GM18511 (cell line): ENCODE measurements around the gene SYNGAP1.
"Not testable (repeated sequence)": the region's sequence is repeated elsewhere in the genome, so short reads cannot be mapped to it uniquely, and the experiment has no call there.

Source experiments
- ATAC-seq: cut with Tn5 transposase; IDR thresholded peaks from one replicate; pipeline ENCODE4 v1.9.1; 2021; ENCODE audit warnings: mild to moderate bottlenecking, moderate library complexity; ENCODE audit not compliant: unreplicated experiment

The SYNGAP1 gene

GRCh38 chr6:33466075-33466735, 46.3 kb downstream of the SYNGAP1 start:
- no peak for ATAC-seq

- ATAC-seq = no peak
These were observed 47.2 kb downstream of the SYNGAP1 start for GRCh38 chr6:33467091-33467490.

GRCh38 chr6:33469661-33470060, 49.8 kb downstream of the SYNGAP1 start:
- ATAC-seq = no peak

GRCh38 chr6:33477864-33478263, 58.0 kb downstream of the SYNGAP1 start:
- ATAC-seq = no peak

GRCh38 chr6:33481192-33481591, 61.3 kb downstream of the SYNGAP1 start:
- ATAC-seq = no peak

GRCh38 chr6:33482620-33483019, 62.8 kb downstream of the SYNGAP1 start:
- not testable (repeated sequence) for ATAC-seq

GRCh38 chr6:33483678-33484077, 63.8 kb downstream of the SYNGAP1 start:
- no peak for ATAC-seq

GRCh38 chr6:33484673-33485262, 64.9 kb downstream of the SYNGAP1 start:
- ATAC-seq = not testable (repeated sequence)

- ATAC-seq = not testable (repeated sequence)
These were observed 65.8 kb downstream of the SYNGAP1 start for GRCh38 chr6:33485680-33486079.

- ATAC-seq = no peak
These were observed 68.5 kb downstream of the SYNGAP1 start for GRCh38 chr6:33488339-33488738.

- no peak for ATAC-seq
These were observed 70.3 kb downstream of the SYNGAP1 start for GRCh38 chr6:33490198-33490597.

- no peak for ATAC-seq
These were observed 70.8 kb downstream of the SYNGAP1 start for GRCh38 chr6:33490621-33491020.

GRCh38 chr6:33492093-33492492, 72.2 kb downstream of the SYNGAP1 start:
- ATAC-seq = no peak

- no peak for ATAC-seq
These were observed 77.3 kb downstream of the SYNGAP1 start for GRCh38 chr6:33497157-33497556.

- ATAC-seq = no peak
These were observed 82.6 kb downstream of the SYNGAP1 start for GRCh38 chr6:33502486-33502885.

GRCh38 chr6:33504486-33504885, 84.6 kb downstream of the SYNGAP1 start:
- no peak for ATAC-seq
